ENCODE results near the gene MX1.

MX1 gene

DNA sequence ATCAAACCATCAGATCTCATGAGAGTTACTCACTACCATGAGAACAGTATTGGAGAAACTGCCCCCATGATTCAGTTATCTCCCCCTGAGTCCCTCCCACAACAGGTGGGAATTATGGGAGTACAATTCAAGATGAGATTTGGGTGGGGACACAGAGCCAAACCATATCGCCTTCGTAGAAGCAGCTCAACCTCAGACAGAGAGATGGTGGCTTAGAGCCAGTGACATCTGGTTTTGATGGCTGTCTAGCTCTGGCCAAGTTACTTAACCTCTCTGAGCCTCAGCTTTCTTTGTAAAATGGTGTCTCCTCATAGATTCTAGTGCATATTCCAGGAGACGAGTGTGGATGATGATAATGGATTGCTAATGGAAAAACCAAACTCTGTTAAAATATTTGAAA, 27.2 kb downstream of the MX1 start:
- Histone ChIP-seq H3K27me3 (no peaks in the 10 kb centered on the region), H3K4me1 (peaks cover 16% of the 10 kb centered on the region; the same call in 1 of the 2 replicates), H3K9me3 (no peaks in the 10 kb centered on the region), H3K4me3 (no peak overlapping the region), H3K9ac (no peak overlapping the region), H3K27ac (no peak overlapping the region), H4K20me1 (no peaks in the 10 kb centered on the region), H3K4me2 (no peak overlapping the region), H3K36me3 (no peaks in the 10 kb centered on the region)
- no peak for TF ChIP-seq Cebpa-rat (IDR thresholded peaks at IDR 0.05)

DNA sequence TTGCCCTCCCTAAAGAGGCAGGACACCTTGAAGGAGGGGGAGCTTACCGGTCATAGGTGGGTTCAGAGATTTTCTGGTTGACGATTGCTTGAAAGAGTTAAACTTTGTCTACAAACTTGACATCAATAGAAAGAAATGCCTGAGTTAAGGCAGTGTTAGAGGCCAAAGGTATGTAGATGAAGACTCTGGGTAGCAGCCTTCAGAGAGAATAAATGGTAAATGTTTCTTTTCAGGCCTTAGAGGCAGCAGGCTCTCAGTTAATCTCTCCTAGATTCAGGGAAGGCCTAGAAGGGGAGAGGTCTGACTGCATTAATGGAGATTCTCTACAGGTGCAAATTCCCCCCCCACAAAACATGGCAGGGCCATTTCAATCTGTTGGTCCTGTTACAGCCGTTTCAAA, 27.7 kb downstream of the MX1 start:
- Histone ChIP-seq H3K9ac (no peak overlapping the region), H3K4me2 (no peak overlapping the region), H3K36me3 (no peaks in the 10 kb centered on the region), H4K20me1 (no peaks in the 10 kb centered on the region), H3K4me1 (peaks cover 16% of the 10 kb centered on the region; the same call in 1 of the 2 replicates), H3K4me3 (no peak overlapping the region), H3K27me3 (no peaks in the 10 kb centered on the region), H3K9me3 (no peaks in the 10 kb centered on the region), H3K27ac (no peak overlapping the region)
- no peak for TF ChIP-seq Cebpa-rat (IDR thresholded peaks at IDR 0.05)

DNA sequence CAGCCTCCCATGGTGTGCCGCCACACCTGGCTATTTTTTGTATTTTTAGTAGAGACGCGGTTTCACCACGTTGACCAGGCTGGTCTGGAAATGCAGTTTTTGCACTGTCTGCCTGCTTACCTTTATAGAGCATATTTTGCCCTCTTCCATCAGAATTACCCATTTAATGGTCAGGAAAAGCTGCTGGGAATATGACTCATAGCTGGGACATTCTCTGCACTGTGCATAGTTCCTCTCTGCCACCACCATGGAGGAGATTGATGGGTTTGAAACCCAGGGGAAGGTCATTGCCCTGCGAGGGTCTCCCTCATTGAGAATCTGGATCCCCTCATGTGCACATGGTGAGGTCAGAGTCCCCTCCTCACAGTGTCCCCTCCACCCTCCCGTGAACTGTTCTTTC, 32.1 kb downstream of the MX1 start:
- no peaks in the 10 kb centered on the region for H4K20me1 ChIP-seq
- H3K4me1 ChIP-seq, result peaks cover 38% of the 10 kb centered on the region
- no peak overlapping the region for H3K27ac ChIP-seq
- no peak overlapping the region for H3K4me3 ChIP-seq
- no peak for TF ChIP-seq Cebpa-rat (IDR thresholded peaks at IDR 0.05)
- no peaks in the 10 kb centered on the region for H3K36me3 ChIP-seq
- no peak overlapping the region for H3K9ac ChIP-seq
- H3K27me3 ChIP-seq, result no peaks in the 10 kb centered on the region
- peaks cover 6% of the 10 kb centered on the region for H3K9me3 ChIP-seq
- no peak overlapping the region for H3K4me2 ChIP-seq

DNA sequence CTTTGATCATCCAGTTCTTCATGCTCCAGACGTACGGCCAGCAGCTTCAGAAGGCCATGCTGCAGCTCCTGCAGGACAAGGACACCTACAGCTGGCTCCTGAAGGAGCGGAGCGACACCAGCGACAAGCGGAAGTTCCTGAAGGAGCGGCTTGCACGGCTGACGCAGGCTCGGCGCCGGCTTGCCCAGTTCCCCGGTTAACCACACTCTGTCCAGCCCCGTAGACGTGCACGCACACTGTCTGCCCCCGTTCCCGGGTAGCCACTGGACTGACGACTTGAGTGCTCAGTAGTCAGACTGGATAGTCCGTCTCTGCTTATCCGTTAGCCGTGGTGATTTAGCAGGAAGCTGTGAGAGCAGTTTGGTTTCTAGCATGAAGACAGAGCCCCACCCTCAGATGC, 32.5 kb downstream of the MX1 start:
- H3K4me3 ChIP-seq, result no peak overlapping the region
- no peaks in the 10 kb centered on the region for H3K36me3 ChIP-seq
- H3K4me1 ChIP-seq, result peaks cover 38% of the 10 kb centered on the region
- no peak overlapping the region for H3K27ac ChIP-seq
- H4K20me1 ChIP-seq, result no peaks in the 10 kb centered on the region
- no peak overlapping the region for H3K9ac ChIP-seq
- no peak overlapping the region for H3K4me2 ChIP-seq
- no peak for TF ChIP-seq Cebpa-rat (IDR thresholded peaks at IDR 0.05)
- peaks cover 10% of the 10 kb centered on the region for H3K9me3 ChIP-seq
- no peaks in the 10 kb centered on the region for H3K27me3 ChIP-seq

DNA sequence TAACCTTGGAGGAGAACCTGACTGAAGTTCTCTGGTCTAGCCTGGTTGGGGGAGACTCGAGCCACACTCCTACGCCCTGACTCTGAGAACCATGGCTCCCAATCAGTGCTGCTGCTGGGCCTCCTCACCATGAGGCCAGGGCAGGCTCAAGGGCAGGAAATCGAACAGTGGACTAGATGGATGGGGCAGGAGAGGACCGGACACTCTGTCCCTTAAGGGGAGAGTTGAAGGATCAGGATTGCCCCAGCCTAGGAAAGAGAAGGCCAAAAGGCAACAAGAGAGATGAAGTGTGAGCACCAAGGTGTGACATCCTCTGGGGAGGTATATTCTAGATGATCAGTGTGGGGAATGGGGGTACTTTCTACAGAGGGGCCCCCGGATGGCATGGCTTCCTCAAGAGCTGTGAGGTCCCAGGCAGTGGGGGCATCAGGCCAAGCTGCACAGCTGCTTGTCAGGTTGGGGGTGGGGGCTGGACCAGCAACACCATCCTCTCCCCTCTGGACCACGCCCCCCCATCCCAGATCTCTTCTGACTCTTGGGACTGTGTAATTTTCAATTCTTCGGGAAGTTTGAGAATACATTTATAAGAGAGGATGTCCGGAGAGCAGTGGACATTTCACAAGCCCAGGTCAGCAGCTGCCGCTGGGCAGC, 34.0 kb downstream of the MX1 start:
- Histone ChIP-seq H3K27ac (no peak overlapping the region), H4K20me1 (no peaks in the 10 kb centered on the region), H3K4me2 (0 out of 2 replicates have a peak overlapping the region, but pooled peaks have one; percentile 70), H3K9me3 (peaks cover 25% of the 10 kb centered on the region), H3K4me1 (peaks cover 32% of the 10 kb centered on the region), H3K9ac (no peak overlapping the region), H3K36me3 (no peaks in the 10 kb centered on the region), H3K27me3 (no peaks in the 10 kb centered on the region), H3K4me3 (no peak overlapping the region)
- no peak for TF ChIP-seq Cebpa-rat (IDR thresholded peaks at IDR 0.05)

DNA sequence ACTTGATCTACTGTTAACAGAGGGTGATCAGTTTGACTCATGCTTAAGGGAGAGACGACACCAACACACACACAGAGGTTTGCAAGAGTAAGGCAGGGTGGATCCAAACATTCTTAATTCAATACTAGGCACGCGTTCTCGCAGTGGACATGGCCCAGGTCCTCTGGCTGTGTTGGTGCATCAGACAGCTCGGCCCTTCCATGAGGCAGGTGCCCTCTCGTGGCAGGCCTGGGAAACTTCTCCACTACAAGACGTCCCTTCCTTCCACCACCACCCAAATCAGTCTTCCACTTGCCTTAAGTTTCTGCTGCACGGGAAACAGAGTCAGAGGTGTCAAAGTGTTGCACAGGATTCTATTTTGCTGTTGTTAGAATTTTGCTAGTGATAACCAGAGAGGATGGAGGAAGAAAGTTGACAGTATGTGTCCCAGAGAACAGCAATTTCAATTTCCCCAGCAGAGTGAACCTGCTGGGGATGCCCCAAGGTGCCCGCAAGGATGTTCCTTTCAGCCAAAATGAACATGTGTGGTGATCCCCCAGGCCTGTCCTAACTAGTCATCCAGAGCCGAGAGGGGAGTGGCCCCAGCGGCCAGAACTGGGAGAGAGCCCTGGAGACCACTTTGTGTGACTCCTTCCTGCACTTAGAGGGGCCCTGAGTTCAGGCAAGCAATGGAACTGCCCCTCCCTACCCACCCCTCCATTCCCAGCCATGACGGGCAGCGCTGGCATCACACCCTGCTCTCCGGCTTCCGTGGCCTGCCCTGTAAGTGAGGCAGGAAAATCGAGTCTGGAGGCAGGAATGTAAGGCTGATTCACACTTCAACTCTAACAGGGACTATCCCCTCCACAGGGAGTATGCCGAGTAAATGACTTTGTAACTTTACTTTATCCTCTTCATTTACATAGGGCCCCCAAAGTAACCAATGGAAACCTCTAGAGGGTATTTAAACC, 34.8 kb downstream of the MX1 start:
- H3K27ac ChIP-seq, result peak overlapping the region; percentile 12; the same call in 1 of the 2 replicates
- peaks cover 25% of the 10 kb centered on the region for H3K9me3 ChIP-seq
- H3K9ac ChIP-seq, result no peak overlapping the region
- H3K4me1 ChIP-seq, result peaks cover 32% of the 10 kb centered on the region
- H3K4me2 ChIP-seq, result peak overlapping the region; percentile 70
- H3K36me3 ChIP-seq, result no peaks in the 10 kb centered on the region
- no peak overlapping the region for H3K4me3 ChIP-seq
- TF ChIP-seq Cebpa-rat (IDR thresholded peaks at IDR 0.05), result no peak
- H4K20me1 ChIP-seq, result no peaks in the 10 kb centered on the region
- H3K27me3 ChIP-seq, result no peaks in the 10 kb centered on the region

DNA sequence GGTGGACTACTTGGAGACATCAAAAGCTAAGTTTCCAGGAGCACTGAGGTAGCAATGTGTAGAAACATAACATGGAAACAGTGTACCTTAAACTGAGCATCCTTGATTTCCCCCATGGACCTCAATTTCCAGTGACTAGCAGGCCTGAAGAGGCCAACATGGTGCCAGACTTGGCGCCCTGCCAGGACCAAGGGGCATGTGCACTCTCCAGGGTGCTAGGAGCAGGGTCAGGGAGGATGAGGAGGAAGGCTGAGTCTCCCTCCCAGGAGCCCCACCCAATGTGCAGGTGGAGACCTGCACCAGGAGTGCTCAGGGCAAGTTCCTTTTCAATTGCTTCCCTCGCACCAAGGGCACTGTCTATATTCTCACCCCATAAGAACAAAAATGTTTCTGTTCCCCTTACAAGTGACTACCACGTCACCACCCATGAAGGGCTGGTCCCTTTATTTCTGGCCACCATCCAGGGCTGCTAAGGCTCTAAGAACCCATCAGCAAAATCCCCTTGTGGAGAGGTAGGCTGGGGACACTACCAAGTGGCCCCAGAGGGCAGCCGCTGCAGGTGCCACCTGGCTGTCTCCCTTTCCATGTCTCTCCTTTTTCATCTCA, 39.2 kb downstream of the MX1 start:
- H3K9me3 ChIP-seq, result peaks cover 25% of the 10 kb centered on the region
- H3K27ac ChIP-seq, result no peak overlapping the region
- no peak overlapping the region for H3K4me3 ChIP-seq
- H3K36me3 ChIP-seq, result no peaks in the 10 kb centered on the region
- TF ChIP-seq Cebpa-rat (IDR thresholded peaks at IDR 0.05), result no peak
- no peak overlapping the region for H3K4me2 ChIP-seq
- H3K9ac ChIP-seq, result no peak overlapping the region
- H3K4me1 ChIP-seq, result peaks cover 51% of the 10 kb centered on the region
- H4K20me1 ChIP-seq, result no peaks in the 10 kb centered on the region
- no peaks in the 10 kb centered on the region; the same call in 1 of the 2 replicates for H3K27me3 ChIP-seq

DNA sequence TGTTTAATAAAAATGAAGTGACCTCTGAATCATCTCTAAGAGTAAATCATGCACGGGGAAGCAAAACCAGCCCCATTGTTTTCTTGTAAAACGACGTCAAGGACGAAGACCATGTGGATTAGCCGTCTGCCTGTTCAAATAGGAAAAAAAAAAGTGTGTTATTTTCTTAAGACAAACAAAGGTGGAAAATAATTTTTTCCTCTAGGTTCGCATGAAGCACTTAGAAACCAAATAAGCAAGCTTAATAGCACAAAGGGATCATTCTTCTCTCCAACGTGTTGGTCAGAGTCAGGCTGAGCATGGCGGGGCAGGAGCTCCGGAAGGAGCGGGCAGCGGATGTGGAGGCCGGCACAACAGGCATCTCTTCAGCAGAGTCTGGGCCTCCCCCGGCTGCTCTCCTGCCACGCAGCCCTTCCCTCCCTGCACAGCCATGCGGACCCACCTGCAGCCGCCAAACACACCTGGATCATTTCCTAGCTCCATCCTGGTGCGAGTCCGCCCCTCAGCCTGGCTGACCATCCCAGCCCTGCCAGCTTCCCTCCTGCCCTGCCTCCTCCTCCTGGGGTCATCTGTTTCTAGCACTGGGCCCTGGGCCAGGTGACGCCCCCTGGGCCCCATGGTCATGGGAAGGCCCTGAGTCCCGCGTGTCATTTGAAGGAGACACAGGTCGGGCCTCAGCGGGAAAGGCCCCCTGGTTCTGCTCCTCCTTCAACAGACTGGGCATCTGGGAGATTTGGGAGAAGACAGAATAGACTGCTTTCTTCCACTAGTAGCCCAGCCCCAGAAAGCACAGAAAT, 40.2 kb downstream of the MX1 start:
- no peak overlapping the region for H3K9ac ChIP-seq
- H3K9me3 ChIP-seq, result peaks cover 25% of the 10 kb centered on the region
- TF ChIP-seq Cebpa-rat (IDR thresholded peaks at IDR 0.05), result no peak
- H3K4me2 ChIP-seq, result no peak overlapping the region
- H3K27ac ChIP-seq, result no peak overlapping the region
- H4K20me1 ChIP-seq, result no peaks in the 10 kb centered on the region
- H3K27me3 ChIP-seq, result no peaks in the 10 kb centered on the region; the same call in 1 of the 2 replicates
- H3K4me3 ChIP-seq, result no peak overlapping the region
- H3K36me3 ChIP-seq, result no peaks in the 10 kb centered on the region
- peaks cover 44% of the 10 kb centered on the region for H3K4me1 ChIP-seq

DNA sequence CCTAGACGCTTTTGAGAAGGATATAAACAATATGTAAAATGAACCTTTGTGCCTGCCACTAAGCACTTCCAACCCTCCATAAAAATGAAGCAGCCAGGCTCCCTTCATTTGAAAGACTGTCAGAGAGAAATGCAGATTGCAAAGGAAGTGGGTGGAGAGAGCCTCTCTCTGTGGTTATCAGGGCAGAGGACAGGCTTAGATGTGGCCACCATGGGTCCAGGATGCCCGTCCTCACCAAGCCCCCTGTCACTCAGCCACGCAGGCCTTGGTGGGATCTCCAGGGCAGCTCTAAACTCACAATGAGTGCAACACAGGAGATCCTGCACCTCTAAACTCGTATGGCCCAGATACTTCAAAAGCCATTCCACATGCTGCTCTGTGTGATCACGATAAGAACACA, 44.0 kb downstream of the MX1 start:
- H3K27ac ChIP-seq, result no peak overlapping the region
- H3K9me3 ChIP-seq, result no peaks in the 10 kb centered on the region
- H3K9ac ChIP-seq, result no peak overlapping the region
- peaks cover 42% of the 10 kb centered on the region for H3K4me1 ChIP-seq
- no peaks in the 10 kb centered on the region; the same call in 1 of the 2 replicates for H3K27me3 ChIP-seq
- H3K4me3 ChIP-seq, result no peak overlapping the region
- no peaks in the 10 kb centered on the region for H4K20me1 ChIP-seq
- TF ChIP-seq Cebpa-rat (IDR thresholded peaks at IDR 0.05), result no peak
- no peaks in the 10 kb centered on the region for H3K36me3 ChIP-seq
- H3K4me2 ChIP-seq, result peak overlapping the region; percentile 47

Measured in BLaER1 (cell line).